Immature natural killer cell (primary cell): ENCODE data around the gene RGS9. TPM values are rescaled to one million over a fixed set of nuclear protein-coding genes. Genes with fewer than 3 reads are reported as not detected.
A peak's percentile ranks its signal among the peaks of the same experiment; 100 is the strongest.
"Not testable (repeated sequence)": the region's sequence is repeated elsewhere in the genome, so short reads cannot be mapped to it uniquely, and the experiment has no call there.

Experiments
- DNase-seq, 3 donors: peaks; one replicate each; pipeline ENCODE4 v3.0.0; 2022; ENCODE audit warnings: mixed read lengths in 1 of 3
- H3K27ac Mint-ChIP-seq, 6 donors: one replicate each; pipeline ENCODE4 v1.8.0; 2020; ENCODE audit warnings: mixed read lengths in 6 of 6, mild to moderate bottlenecking in 5 of 6, inconsistent platforms in 4 of 6, moderate library complexity in 3 of 6
- H3K27me3 Mint-ChIP-seq, 3 donors: one replicate each; pipeline ENCODE4 v1.8.0; 2020 to 2021; ENCODE audit warnings: low read depth in 3 of 3, mild to moderate bottlenecking in 3 of 3, mixed read lengths in 3 of 3, moderate library complexity in 3 of 3, inconsistent platforms in 1 of 3
- H3K36me3 Mint-ChIP-seq, 3 donors: one replicate each; pipeline ENCODE4 v1.8.0; 2020; ENCODE audit warnings: mixed read lengths in 3 of 3, inconsistent platforms in 2 of 3, mild to moderate bottlenecking in 2 of 3
- H3K4me1 Mint-ChIP-seq, 2 donors: one replicate each; pipeline ENCODE4 v1.8.0; 2020; ENCODE audit warnings: inconsistent platforms in 2 of 2, mild to moderate bottlenecking in 2 of 2, mixed read lengths in 2 of 2, moderate library complexity in 1 of 2
- H3K4me3 Mint-ChIP-seq, 5 donors: one replicate each; pipeline ENCODE4 v1.8.0; 2020; ENCODE audit warnings: mild to moderate bottlenecking in 5 of 5, mixed read lengths in 5 of 5, inconsistent platforms in 3 of 5, moderate library complexity in 3 of 5
- H3K9me3 Mint-ChIP-seq, 6 donors: one replicate each; pipeline ENCODE4 v1.8.0; 2020; ENCODE audit warnings: mild to moderate bottlenecking in 6 of 6, mixed read lengths in 6 of 6, inconsistent platforms in 4 of 6, moderate library complexity in 3 of 6
- polyA plus RNA-seq, 3 donors: library from polyadenylated mRNA; unstranded; fragments of 300-500 nt; fragmentation: Illumina TruSeq; gene quantifications; one replicate each; pipeline ENCODE4 v1.2.3, GENCODE V29; 2021

Gene RGS9
- polyA plus RNA-seq, result 10 to 100 TPM; 16.9 to 30.3 (median 17.5) TPM

GRCh38 chr17:65137021-65137939 lies at the start of gene RGS9:
RGS9 (plus strand) TSS chr17:65137370; CDS start chr17:65137541, 171 bp downstream.
- DNase-seq, result peak; percentile 87 to 89 (median 88)
- peak within 1 kb of the TSS; percentile 76 to 96 (median 88) for H3K27ac Mint-ChIP-seq
- peaks cover 38 to 51% of the 10 kb centered on the region in 2 donors for H3K4me1 Mint-ChIP-seq
- peaks cover 2 to 11% (median 4%) of the 10 kb centered on the region in 3 donors for H3K27me3 Mint-ChIP-seq
- no peaks in the 10 kb centered on the region for H3K9me3 Mint-ChIP-seq
- H3K4me3 Mint-ChIP-seq, result peak within 1 kb of the TSS; percentile 89 to 96 (median 92)
- peaks cover 0 to 12% (median 7%) of the 10 kb centered on the region in 3 donors for H3K36me3 Mint-ChIP-seq

GRCh38 chr17:65088621-65089360 lies 48.4 kb upstream of the RGS9 start:
- Mint-ChIP-seq H3K27me3 (peaks cover 0 to 2% (median 0%) of the 10 kb centered on the region in 3 donors), H3K4me3 (no peak overlapping the region), H3K36me3 (peaks cover 0 to 21% (median 13%) of the 10 kb centered on the region in 3 donors), H3K4me1 (no peaks in the 10 kb centered on the region), H3K27ac (no peak overlapping the region), H3K9me3 (no peaks in the 10 kb centered on the region)
- no peak for DNase-seq

- Mint-ChIP-seq H3K36me3 (peaks cover 0 to 13% (median 4%) of the 10 kb centered on the region in 3 donors), H3K4me3 (no peak overlapping the region), H3K9me3 (no peaks in the 10 kb centered on the region), H3K4me1 (peaks cover 2 to 11% of the 10 kb centered on the region in 2 donors), H3K27ac (no peak overlapping the region), H3K27me3 (peaks cover 0 to 2% (median 0%) of the 10 kb centered on the region in 3 donors)
- DNase-seq, result no peak
Observed at GRCh38 chr17:65092262-65092661, 44.9 kb upstream of the RGS9 start.

GRCh38 chr17:65092721-65093356 lies 44.3 kb upstream of the RGS9 start:
- peaks cover 3 to 14% of the 10 kb centered on the region in 2 donors for H3K4me1 Mint-ChIP-seq
- H3K9me3 Mint-ChIP-seq, H3K4me3 Mint-ChIP-seq, H3K27me3 Mint-ChIP-seq, H3K27ac Mint-ChIP-seq, DNase-seq: not testable (repeated sequence)
- H3K36me3 Mint-ChIP-seq, result peaks cover 0 to 13% (median under 1%) of the 10 kb centered on the region in 3 donors

- DNase-seq, result no peak
Observed at GRCh38 chr17:65093930-65094329, 43.2 kb upstream of the RGS9 start.

GRCh38 chr17:65095465-65095864 lies 41.7 kb upstream of the RGS9 start:
- Mint-ChIP-seq H3K27ac (no peak overlapping the region), H3K36me3 (peaks cover 0 to 3% (median 0%) of the 10 kb centered on the region in 3 donors), H3K9me3 (no peaks in the 10 kb centered on the region), H3K27me3 (peaks cover 0 to 7% (median 0%) of the 10 kb centered on the region in 3 donors), H3K4me3 (no peak overlapping the region), H3K4me1 (peaks cover 15 to 28% of the 10 kb centered on the region in 2 donors)
- no peak for DNase-seq

More at GRCh38 chr17:65093930-65094329, 43.2 kb upstream of the RGS9 start:
- H3K4me3 Mint-ChIP-seq, result no peak overlapping the region
- H3K9me3 Mint-ChIP-seq, result no peaks in the 10 kb centered on the region
- no peak overlapping the region for H3K27ac Mint-ChIP-seq
- H3K36me3 Mint-ChIP-seq, result peaks cover 0 to 10% (median 0%) of the 10 kb centered on the region in 3 donors
- H3K4me1 Mint-ChIP-seq, result peaks cover 3 to 14% of the 10 kb centered on the region in 2 donors
- peaks cover 0 to 2% (median 0%) of the 10 kb centered on the region in 3 donors for H3K27me3 Mint-ChIP-seq

GRCh38 chr17:65096382-65096781 lies 40.8 kb upstream of the RGS9 start:
- peak overlapping the region in 1 of 6 donors; percentile 46 for H3K27ac Mint-ChIP-seq
- H3K27me3 Mint-ChIP-seq, H3K9me3 Mint-ChIP-seq, DNase-seq, H3K4me3 Mint-ChIP-seq, H3K36me3 Mint-ChIP-seq: not testable (repeated sequence)
- H3K4me1 Mint-ChIP-seq, result peaks cover 21 to 34% of the 10 kb centered on the region in 2 donors

- Mint-ChIP-seq H3K4me3 (peak overlapping the region in 1 of 5 donors; percentile 1), H3K36me3 (peaks cover 0 to 3% (median 0%) of the 10 kb centered on the region in 3 donors), H3K4me1 (peaks cover 22 to 35% of the 10 kb centered on the region in 2 donors), H3K9me3 (no peaks in the 10 kb centered on the region), H3K27me3 (peaks cover 0 to 7% (median 0%) of the 10 kb centered on the region in 3 donors), H3K27ac (peak overlapping the region in 3 of 6 donors; percentile 7 to 30 (median 18))
- DNase-seq, result no peak
Observed at GRCh38 chr17:65097110-65097509, 40.1 kb upstream of the RGS9 start.

GRCh38 chr17:65099475-65099874 lies 37.7 kb upstream of the RGS9 start:
- Mint-ChIP-seq H3K9me3 (no peaks in the 10 kb centered on the region), H3K27ac (peak overlapping the region; percentile 26 to 98 (median 78)), H3K4me1 (peaks cover 22 to 35% of the 10 kb centered on the region in 2 donors), H3K4me3 (peak overlapping the region; percentile 27 to 96 (median 92)), H3K27me3 (peaks cover 0 to 7% (median 4%) of the 10 kb centered on the region in 3 donors), H3K36me3 (peaks cover 0 to 6% (median 3%) of the 10 kb centered on the region in 3 donors)
- no peak for DNase-seq

- H3K27ac Mint-ChIP-seq, result peak overlapping the region; percentile 93 to 98 (median 96)
- H3K4me1 Mint-ChIP-seq, result peaks cover 22 to 35% of the 10 kb centered on the region in 2 donors
- peaks cover 0 to 7% (median 4%) of the 10 kb centered on the region in 3 donors for H3K27me3 Mint-ChIP-seq
- no peaks in the 10 kb centered on the region for H3K9me3 Mint-ChIP-seq
- DNase-seq, result peak; percentile 62 to 69 (median 64)
- peak overlapping the region; percentile 89 to 96 (median 93) for H3K4me3 Mint-ChIP-seq
- H3K36me3 Mint-ChIP-seq, result peaks cover 0 to 9% (median 4%) of the 10 kb centered on the region in 3 donors
Observed at GRCh38 chr17:65099941-65100315, 37.2 kb upstream of the RGS9 start.

- Mint-ChIP-seq H3K36me3 (peaks cover 0 to 11% (median 6%) of the 10 kb centered on the region in 3 donors), H3K27me3 (peaks cover 0 to 7% (median 4%) of the 10 kb centered on the region in 3 donors), H3K4me1 (peaks cover 22 to 35% of the 10 kb centered on the region in 2 donors), H3K9me3 (no peaks in the 10 kb centered on the region), H3K27ac (peak overlapping the region; percentile 93 to 98 (median 96)), H3K4me3 (peak overlapping the region; percentile 89 to 96 (median 93))
- peak; percentile 79 to 84 (median 83) for DNase-seq
Observed at GRCh38 chr17:65100316-65101140, 36.6 kb upstream of the RGS9 start.

- Mint-ChIP-seq H3K4me1 (peaks cover 22 to 28% of the 10 kb centered on the region in 2 donors), H3K27ac (peak overlapping the region in 5 of 6 donors; percentile 71 to 98 (median 84)), H3K36me3 (peaks cover 0 to 11% (median 6%) of the 10 kb centered on the region in 3 donors), H3K4me3 (peak overlapping the region; percentile 81 to 93 (median 89)), H3K9me3 (no peaks in the 10 kb centered on the region), H3K27me3 (peaks cover 0 to 5% (median 4%) of the 10 kb centered on the region in 3 donors)
- DNase-seq, result no peak
Observed at GRCh38 chr17:65101371-65101770, 35.8 kb upstream of the RGS9 start.
